Body of pancreas (tissue), 4 donors: Measurements from ENCODE around the gene TDRD7. TPM values are rescaled to one million over a fixed set of nuclear protein-coding genes. Genes with fewer than 3 reads are reported as not detected.

Experiments
- ATAC-seq: fragments of 150-250 bp; one replicate; pipeline ENCODE4 v1.9.1; 2016
- DNase-seq, 4 donors: peaks; one replicate each; pipeline ENCODE4 v3.0.0-alpha.2; 2019
- H3K27ac ChIP-seq, 4 donors: fragments of 200-600 bp; sonication (generic); 1 replicate in 3 of 4; 2 replicates in 1 of 4; pipeline versions ENCODE4 v1.5.1 to v1.6.1; 2016 to 2019; ENCODE audit warnings: mild to moderate bottlenecking in 1 of 4, mixed read lengths in 1 of 4, moderate library complexity in 1 of 4
- H3K27me3 ChIP-seq, 2 donors: fragments of 200-600 bp; sonication (generic); one replicate each; pipeline ENCODE4 v1.6.0; 2016; ENCODE audit warnings: mild to moderate bottlenecking in 1 of 2
- H3K36me3 ChIP-seq, 2 donors: fragments of 200-600 bp; sonication (generic); replicated peaks in 1 of 2; 2 replicates each; pipeline ENCODE4 v1.5.1; 2016; ENCODE audit warnings: low read depth in 2 of 2; ENCODE audit not compliant: insufficient read depth in 1 of 2
- H3K4me1 ChIP-seq: fragments of 200-600 bp; sonication (generic); one replicate; pipeline ENCODE4 v1.6.0; 2016
- H3K4me3 ChIP-seq, 2 donors: fragments of 200-600 bp; sonication (generic); 1 replicate in 1 of 2; 2 replicates in 1 of 2; pipeline ENCODE4 v1.5.1; 2016 to 2019
- H3K9me3 ChIP-seq, 3 donors: fragments of 200-600 bp; sonication (generic); 1 replicate in 2 of 3; 2 replicates in 1 of 3; pipeline ENCODE4 v1.5.1; 2016
- POLR2A ChIP-seq, 3 donors: fragments of 450-650 bp; IDR thresholded peaks; one replicate each; pipeline ENCODE4 v1.6.1; 2016; ENCODE audit warnings: antibody characterized with exemption in 3 of 3, mild to moderate bottlenecking in 2 of 3
- WGBS, 2 donors: methylation state at CpG; one replicate each; pipeline ENCODE4 v1.1.5; 2017; 5-methylcytosine and 5-hydroxymethylcytosine counted together
- intact Hi-C: fragments of 100-400 bp; cut with DNase I; formaldehyde crosslinking; loops from one replicate; pipeline ENCODE4 v1.15.1; 2023
- total RNA-seq, 2 donors: library from RNA; depleted of rRNA; stranded (reverse); fragments of >200 nt; gene quantifications; one replicate each; pipeline ENCODE4 v1.1.0, GENCODE V29; 2016
- TF ChIP-seq, protein P1 (sequence below), 7 experiments: fragments of 450-650 bp in 4 of 7; fragments of 200-600 bp in 3 of 7; sonication (generic) in 3 of 7; IDR thresholded peaks; one replicate each; pipeline ENCODE4 v1.5.1; 2016 to 2019; ENCODE audit warnings: antibody characterized with exemption in 7 of 7

TDRD7 gene
- total RNA-seq, 2 donors from 2014 or later, result 2.3 to 7.5 TPM

DNA sequence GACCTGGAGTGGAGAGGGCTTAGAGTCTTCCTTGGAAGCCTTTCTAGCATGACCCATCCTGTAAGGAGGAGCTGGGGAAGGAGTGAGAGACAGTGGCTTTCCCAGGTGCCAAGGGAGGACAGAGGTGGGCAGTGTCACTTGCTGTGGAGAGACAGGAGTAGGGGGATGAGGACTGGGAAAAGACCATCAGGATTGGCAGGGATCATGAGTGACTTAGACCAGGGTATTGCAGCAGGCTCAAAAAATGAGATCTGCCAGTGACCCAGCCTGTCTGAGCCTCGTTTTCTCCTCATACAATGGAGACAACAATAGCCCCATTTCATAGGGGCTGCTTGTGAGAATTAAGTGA lies 91.9 kb downstream of the TDRD7 start:
- WGBS, 2 donors, result 82 to 96% methylated on average over 1 of the region's 1 CpG
- TF ChIP-seq POLR2A (IDR thresholded peaks at IDR 0.05), result no peak
- TF ChIP-seq, protein P1, sequence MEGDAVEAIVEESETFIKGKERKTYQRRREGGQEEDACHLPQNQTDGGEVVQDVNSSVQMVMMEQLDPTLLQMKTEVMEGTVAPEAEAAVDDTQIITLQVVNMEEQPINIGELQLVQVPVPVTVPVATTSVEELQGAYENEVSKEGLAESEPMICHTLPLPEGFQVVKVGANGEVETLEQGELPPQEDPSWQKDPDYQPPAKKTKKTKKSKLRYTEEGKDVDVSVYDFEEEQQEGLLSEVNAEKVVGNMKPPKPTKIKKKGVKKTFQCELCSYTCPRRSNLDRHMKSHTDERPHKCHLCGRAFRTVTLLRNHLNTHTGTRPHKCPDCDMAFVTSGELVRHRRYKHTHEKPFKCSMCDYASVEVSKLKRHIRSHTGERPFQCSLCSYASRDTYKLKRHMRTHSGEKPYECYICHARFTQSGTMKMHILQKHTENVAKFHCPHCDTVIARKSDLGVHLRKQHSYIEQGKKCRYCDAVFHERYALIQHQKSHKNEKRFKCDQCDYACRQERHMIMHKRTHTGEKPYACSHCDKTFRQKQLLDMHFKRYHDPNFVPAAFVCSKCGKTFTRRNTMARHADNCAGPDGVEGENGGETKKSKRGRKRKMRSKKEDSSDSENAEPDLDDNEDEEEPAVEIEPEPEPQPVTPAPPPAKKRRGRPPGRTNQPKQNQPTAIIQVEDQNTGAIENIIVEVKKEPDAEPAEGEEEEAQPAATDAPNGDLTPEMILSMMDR (IDR thresholded peaks at IDR 0.05), result no peak
- Histone ChIP-seq H3K27ac (peak overlapping the region; percentile 24 to 77 (median 48)), H3K4me3 (no peak overlapping the region), H3K9me3 (no peaks in the 10 kb centered on the region), H3K27me3 (no peaks in the 10 kb centered on the region), H3K4me1 (peaks cover 60% of the 10 kb centered on the region), H3K36me3 (no peaks in the 10 kb centered on the region)
- DNase-seq (no peak), ATAC-seq (no peak)
- intact Hi-C loops, result no loop called here

DNA sequence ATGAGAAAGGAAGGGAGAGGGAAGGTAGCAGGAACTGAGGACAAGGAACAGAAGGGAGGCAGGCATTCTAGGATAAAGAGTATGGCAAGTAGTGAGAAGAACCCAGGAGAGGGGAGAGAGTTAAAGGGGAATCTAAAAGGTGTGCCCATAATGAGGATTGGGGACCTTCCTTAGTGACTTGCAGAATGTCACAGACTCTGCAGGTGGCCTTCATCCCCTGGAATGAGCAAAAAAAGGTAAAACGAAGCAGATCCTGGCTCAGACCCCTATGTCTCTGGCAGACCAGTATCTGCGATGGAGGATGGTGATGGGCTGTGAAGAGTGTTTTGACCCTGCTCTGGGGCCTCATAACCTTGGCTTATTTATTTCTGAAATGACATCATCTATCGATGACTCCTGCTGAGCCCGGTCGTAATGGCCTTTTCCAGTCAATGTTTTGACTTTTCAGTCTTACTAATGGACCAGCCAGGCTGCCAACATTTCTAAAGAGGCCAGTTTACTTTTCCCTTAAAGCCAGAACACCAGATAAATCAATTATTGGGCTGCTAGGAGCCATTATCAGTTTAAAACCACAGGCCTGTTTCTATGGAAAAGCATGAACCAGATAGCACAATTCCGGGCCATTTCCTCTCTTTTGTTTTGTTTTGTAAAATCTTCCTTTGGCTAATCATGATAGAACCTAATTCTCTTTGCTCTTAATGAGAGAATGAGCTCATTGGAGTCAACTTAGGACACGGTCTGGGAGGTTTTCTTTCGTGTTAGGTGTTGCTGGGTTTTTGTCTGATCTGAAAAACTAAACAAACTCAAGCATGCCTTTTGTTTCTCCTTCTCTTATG lies 92.7 kb downstream of the TDRD7 start:
- no peak overlapping the region for H3K4me3 ChIP-seq
- ATAC-seq (peak; percentile 33), DNase-seq (peak; percentile 36 to 66 (median 55))
- no peaks in the 10 kb centered on the region for H3K27me3 ChIP-seq
- peak overlapping the region; percentile 24 to 77 (median 48) for H3K27ac ChIP-seq
- intact Hi-C loops, result no loop called here
- no peaks in the 10 kb centered on the region for H3K36me3 ChIP-seq
- TF ChIP-seq, protein P1 (IDR thresholded peaks at IDR 0.05), result no peak
- TF ChIP-seq POLR2A (IDR thresholded peaks at IDR 0.05), result peak in 1 of 3 donors; percentile 16
- peaks cover 58% of the 10 kb centered on the region for H3K4me1 ChIP-seq
- 47 to 51% methylated on average over 8 of the region's 8 CpGs for WGBS, 2 donors
- H3K9me3 ChIP-seq, result no peaks in the 10 kb centered on the region

DNA sequence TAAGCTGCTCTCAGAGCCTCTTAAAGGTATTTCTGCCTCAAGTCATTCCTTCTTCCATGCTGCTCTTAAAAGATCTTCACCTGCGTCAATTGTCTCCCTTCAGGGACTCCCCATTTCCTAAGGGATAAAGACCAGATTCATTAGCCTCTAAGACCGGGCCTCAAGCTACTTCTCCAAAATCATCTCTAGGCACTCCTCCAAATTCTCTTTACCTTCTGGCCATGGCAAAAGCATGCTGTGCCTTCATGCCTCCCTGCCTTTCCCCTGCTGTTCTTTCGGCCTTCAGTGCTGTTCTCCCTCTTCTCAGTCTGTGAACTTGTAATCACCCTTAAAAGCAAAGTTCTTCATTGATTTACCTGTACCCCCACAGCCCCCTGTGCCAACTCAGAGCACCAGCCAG lies 93.9 kb downstream of the TDRD7 start:
- ATAC-seq (no peak), DNase-seq (no peak)
- intact Hi-C loops, result no loop called here
- WGBS, 2 donors, result 94 to 96% methylated on average over 3 of the region's 3 CpGs
- H3K27me3 ChIP-seq, result no peaks in the 10 kb centered on the region
- TF ChIP-seq, protein P1 (IDR thresholded peaks at IDR 0.05), result no peak
- TF ChIP-seq POLR2A (IDR thresholded peaks at IDR 0.05), result no peak
- H3K36me3 ChIP-seq, result no peaks in the 10 kb centered on the region
- peaks cover 47% of the 10 kb centered on the region for H3K4me1 ChIP-seq
- H3K9me3 ChIP-seq, result no peaks in the 10 kb centered on the region
- H3K27ac ChIP-seq, result peak overlapping the region in 2 of 4 donors; percentile 62 to 77
- no peak overlapping the region for H3K4me3 ChIP-seq

DNA sequence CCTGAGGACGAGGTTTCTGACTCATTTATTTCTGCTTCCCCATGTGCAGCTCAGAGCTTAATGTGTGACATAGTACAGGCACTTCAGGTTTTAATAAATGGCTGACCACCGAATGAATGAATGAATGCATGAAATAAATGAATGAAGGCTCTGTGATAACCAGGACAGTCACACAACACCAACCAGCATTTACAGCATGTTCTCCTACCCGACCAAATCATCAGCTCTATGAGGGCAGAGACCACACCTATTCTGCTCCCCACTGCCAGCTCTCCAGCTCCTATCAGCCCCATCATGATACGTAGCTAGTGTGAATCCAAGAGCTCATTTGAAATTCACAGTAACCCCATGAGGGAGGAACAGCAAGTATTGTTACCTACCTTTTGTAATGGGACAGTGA lies 94.4 kb downstream of the TDRD7 start:
- no peak for TF ChIP-seq POLR2A (IDR thresholded peaks at IDR 0.05)
- TF ChIP-seq, protein P1 (IDR thresholded peaks at IDR 0.05), result no peak
- no peaks in the 10 kb centered on the region for H3K9me3 ChIP-seq
- DNase-seq (no peak), ATAC-seq (no peak)
- H3K36me3 ChIP-seq, result no peaks in the 10 kb centered on the region
- intact Hi-C loops, result no loop called here
- H3K27ac ChIP-seq, result no peak overlapping the region
- H3K4me1 ChIP-seq, result peaks cover 50% of the 10 kb centered on the region
- no peaks in the 10 kb centered on the region for H3K27me3 ChIP-seq
- WGBS, 2 donors, result 81 to 86% methylated on average over 4 of the region's 4 CpGs
- no peak overlapping the region for H3K4me3 ChIP-seq

DNA sequence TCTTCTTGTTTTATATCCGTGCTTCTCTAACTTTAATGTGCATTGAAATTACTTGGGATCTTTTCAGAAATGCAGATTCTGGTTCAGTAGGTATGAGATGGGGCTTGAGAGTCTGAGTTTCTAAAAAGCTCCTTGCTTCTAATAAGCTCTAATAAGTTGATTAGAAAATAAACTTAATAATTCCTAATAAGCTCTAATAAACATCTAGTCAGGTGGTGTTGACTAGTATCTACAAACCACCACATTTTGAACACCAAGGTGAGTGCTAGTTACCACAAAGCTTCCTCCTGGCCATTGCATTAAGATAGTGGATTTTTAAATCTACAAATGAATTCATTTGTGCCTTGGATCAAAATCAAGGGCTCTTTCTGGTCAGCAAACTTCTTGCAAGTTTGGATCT lies 94.9 kb downstream of the TDRD7 start:
- TF ChIP-seq POLR2A (IDR thresholded peaks at IDR 0.05), result no peak
- TF ChIP-seq, protein P1 (IDR thresholded peaks at IDR 0.05), result no peak
- intact Hi-C loops, result no loop called here
- ATAC-seq (no peak), DNase-seq (no peak)
- Histone ChIP-seq H3K27me3 (no peaks in the 10 kb centered on the region), H3K4me3 (no peak overlapping the region), H3K36me3 (no peaks in the 10 kb centered on the region), H3K27ac (no peak overlapping the region), H3K9me3 (no peaks in the 10 kb centered on the region), H3K4me1 (peaks cover 51% of the 10 kb centered on the region)
- 80 to 83% methylated on average over 1 of the region's 1 CpG for WGBS, 2 donors
